ENCODE results near the gene RAVER1. TPM values are rescaled to one million over a fixed set of nuclear protein-coding genes. Genes with fewer than 3 reads are reported as not detected.
"Not testable (repeated sequence)": the region's sequence is repeated elsewhere in the genome, so short reads cannot be mapped to it uniquely, and the experiment has no call there.

Gene RAVER1
- total RNA-seq, 1 experiment from 2014 or later = 55.6 TPM

GRCh38 chr19:10378124-10378523, 44.8 kb upstream of the RAVER1 start:
- no TSS peak for BruUV-seq (replicated peaks)
- TF ChIP-seq TCF7L2 (IDR thresholded peaks at IDR 0.05; ENCODE audit: low read depth, low read length) = no peak
- no peak for TF ChIP-seq POLR2AphosphoS5 (IDR thresholded peaks at IDR 0.05; ENCODE audit: low read depth, low read length)
- TF ChIP-seq CTCF (IDR thresholded peaks at IDR 0.05) = no peak
- no peak for TF ChIP-seq REST (IDR thresholded peaks at IDR 0.05; ENCODE audit: insufficient read depth in 1 of 2, low read depth in 2 of 2, low read length in 1 of 2)
- TF ChIP-seq SIN3A (IDR thresholded peaks at IDR 0.05; ENCODE audit: borderline replicate concordance, insufficient read depth, low read depth, low read length) = no peak
- in situ Hi-C loops (cut with HindIII; ENCODE audit: low pct_unique_long_range_greater_than_20kb, low sequenced_read_pairs) = no loop called here

GRCh38 chr19:10377140-10377640, 43.9 kb upstream of the RAVER1 start:
- POLR2A ChIA-PET; intact Hi-C loops (cut with micrococcal nuclease; ENCODE audit: unreplicated experiment); in situ Hi-C loops (cut with HindIII; ENCODE audit: low pct_unique_long_range_greater_than_20kb, low sequenced_read_pairs); H3K27ac ChIP-seq (ENCODE audit: low read length); H3K36me3 ChIP-seq (ENCODE audit: control insufficient read depth, insufficient read depth, low read length); H3K27me3 ChIP-seq (ENCODE audit: control insufficient read depth, insufficient read depth, low read length); ATAC-seq; H3K4me3 ChIP-seq (ENCODE audit: low read depth in 2 of 2, low read length in 2 of 2); H3K4me1 ChIP-seq (ENCODE audit: control insufficient read depth, insufficient read depth, low read length); H3K9me3 ChIP-seq (ENCODE audit: control insufficient read depth, insufficient read depth, low read depth, low read length); DNase-seq (ENCODE audit: low read depth, low spot score); BruUV-seq (replicated peaks); CTCF ChIA-PET: not testable (repeated sequence)

More at GRCh38 chr19:10378124-10378523, 44.8 kb upstream of the RAVER1 start:
- DNase-seq (ENCODE audit: low read depth, low spot score) = no peak
- no peaks in the 10 kb centered on the region for H3K36me3 ChIP-seq (ENCODE audit: control insufficient read depth, insufficient read depth, low read length)
- no peaks in the 10 kb centered on the region for H3K27me3 ChIP-seq (ENCODE audit: control insufficient read depth, insufficient read depth, low read length)
- H3K27ac ChIP-seq (ENCODE audit: low read length) = no peak overlapping the region
- ATAC-seq = no peak
- H3K9me3 ChIP-seq (ENCODE audit: control insufficient read depth, insufficient read depth, low read depth, low read length) = no peaks in the 10 kb centered on the region
- ChIA-PET POLR2A (no interaction called here), CTCF (no interaction called here)
- intact Hi-C loops (cut with micrococcal nuclease; ENCODE audit: unreplicated experiment) = no loop called here
- no peak overlapping the region for H3K4me3 ChIP-seq (ENCODE audit: low read depth in 2 of 2, low read length in 2 of 2)
- peaks cover 3% of the 10 kb centered on the region; the same call in 1 of the 2 replicates for H3K4me1 ChIP-seq (ENCODE audit: control insufficient read depth, insufficient read depth, low read length)

GRCh38 chr19:10374931-10375330, 41.6 kb upstream of the RAVER1 start:
- no peaks in the 10 kb centered on the region for H3K36me3 ChIP-seq (ENCODE audit: control insufficient read depth, insufficient read depth, low read length)
- ChIA-PET POLR2A (interaction anchor here (0.6 to 0.7 kb wide), 2 partner anchors 50 to 232 kb away, joined by 3 to 6 read pairs; no protein-coding TSS in a partner anchor), CTCF (no interaction called here)
- no peak for TF ChIP-seq SIN3A (IDR thresholded peaks at IDR 0.05; ENCODE audit: borderline replicate concordance, insufficient read depth, low read depth, low read length)
- TF ChIP-seq POLR2AphosphoS5 (IDR thresholded peaks at IDR 0.05; ENCODE audit: low read depth, low read length) = no peak
- TF ChIP-seq CTCF (IDR thresholded peaks at IDR 0.05) = no peak
- in situ Hi-C loops (cut with HindIII; ENCODE audit: low pct_unique_long_range_greater_than_20kb, low sequenced_read_pairs) = no loop called here
- BruUV-seq (replicated peaks) = no TSS peak
- no peaks in the 10 kb centered on the region for H3K27me3 ChIP-seq (ENCODE audit: control insufficient read depth, insufficient read depth, low read length)
- H3K4me1 ChIP-seq (ENCODE audit: control insufficient read depth, insufficient read depth, low read length) = no peaks in the 10 kb centered on the region
- H3K27ac ChIP-seq (ENCODE audit: low read length) = no peak overlapping the region
- no peak for DNase-seq (ENCODE audit: low read depth, low spot score)
- intact Hi-C loops (cut with micrococcal nuclease; ENCODE audit: unreplicated experiment) = no loop called here
- H3K4me3 ChIP-seq (ENCODE audit: low read depth in 2 of 2, low read length in 2 of 2) = no peak overlapping the region
- no peak for ATAC-seq
- no peaks in the 10 kb centered on the region for H3K9me3 ChIP-seq (ENCODE audit: control insufficient read depth, insufficient read depth, low read depth, low read length)

Data from Panc1 (cell line).